Skeletal muscle satellite cell (primary cell): ENCODE results near the gene AHNAK2.
"Not testable (repeated sequence)": the region's sequence is repeated elsewhere in the genome, so short reads cannot be mapped to it uniquely, and the experiment has no call there.

Source experiments
- H3K27me3 ChIP-seq: 2 replicates; pipeline ENCODE4 v1.7.0; 2013; ENCODE audit warnings: low read length; ENCODE audit not compliant: control insufficient read depth, insufficient read depth
- H3K36me3 ChIP-seq: 2 replicates; pipeline ENCODE4 v1.7.0; 2013; ENCODE audit warnings: mild to moderate bottlenecking, control low read depth, low read length; ENCODE audit not compliant: insufficient read depth
- H3K4me1 ChIP-seq: 2 replicates; pipeline ENCODE4 v1.7.0; 2013; ENCODE audit warnings: low read length; ENCODE audit not compliant: control insufficient read depth, insufficient read depth
- H3K4me2 ChIP-seq: 2 replicates; pipeline ENCODE4 v1.7.0; 2013; ENCODE audit warnings: mild to moderate bottlenecking, low read length
- H3K4me3 ChIP-seq: 2 replicates; pipeline ENCODE4 v1.7.0; 2013; ENCODE audit warnings: low read length
- H3K9ac ChIP-seq: 2 replicates; pipeline ENCODE4 v1.7.0; 2013; ENCODE audit warnings: mild to moderate bottlenecking, low read depth, low read length, moderate library complexity
- H3K9me3 ChIP-seq: replicated peaks from 2 replicates; pipeline ENCODE4 v1.7.0; 2013; ENCODE audit warnings: mild to moderate bottlenecking, control low read depth, low read length

The AHNAK2 gene

DNA sequence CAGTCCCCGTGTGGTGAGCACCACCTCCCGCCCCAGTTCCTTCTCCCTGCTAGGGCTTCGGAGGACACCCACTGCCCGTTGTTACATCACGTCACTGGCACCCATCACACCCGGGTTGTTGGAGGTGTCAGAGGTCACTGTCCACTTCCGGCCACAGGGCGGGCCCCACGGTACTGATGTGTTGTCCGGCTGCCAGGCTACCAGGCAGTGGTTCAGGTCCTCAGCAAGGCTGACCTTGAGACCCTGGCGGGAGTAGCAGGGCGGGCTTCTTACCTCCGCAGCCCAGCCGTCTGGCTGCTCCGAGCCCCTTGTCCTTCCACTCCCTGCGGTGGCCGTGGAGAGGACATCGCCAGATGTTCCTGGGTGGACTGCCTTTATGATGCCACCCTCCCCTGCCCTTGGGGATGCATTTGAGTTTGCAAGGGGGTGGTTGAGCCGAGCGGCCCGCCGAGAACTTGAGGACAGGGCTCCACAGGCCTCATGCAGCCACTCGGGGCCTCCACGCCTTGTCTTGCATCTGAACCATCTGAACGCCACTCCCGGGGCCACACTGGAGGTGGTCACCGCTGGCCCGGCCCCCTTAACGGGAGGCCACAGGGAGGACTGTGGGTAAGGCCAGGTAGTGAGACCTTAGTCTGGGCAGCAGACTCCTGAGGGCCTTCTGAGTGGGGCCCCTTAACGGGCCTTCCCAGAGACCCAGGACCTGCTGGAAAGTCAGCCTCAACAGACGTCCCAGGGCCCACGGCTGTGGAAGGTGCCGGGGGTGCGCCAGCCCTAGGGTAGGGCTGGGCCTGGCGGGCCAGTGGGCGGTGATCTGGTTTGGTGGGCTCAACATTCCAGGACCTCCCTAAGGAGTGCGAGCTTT, 80.6 kb downstream of the AHNAK2 start:
- H3K27me3 ChIP-seq = peaks cover 6% of the 10 kb centered on the region
- no peaks in the 10 kb centered on the region for H3K4me1 ChIP-seq
- H3K9ac ChIP-seq = no peak overlapping the region

DNA sequence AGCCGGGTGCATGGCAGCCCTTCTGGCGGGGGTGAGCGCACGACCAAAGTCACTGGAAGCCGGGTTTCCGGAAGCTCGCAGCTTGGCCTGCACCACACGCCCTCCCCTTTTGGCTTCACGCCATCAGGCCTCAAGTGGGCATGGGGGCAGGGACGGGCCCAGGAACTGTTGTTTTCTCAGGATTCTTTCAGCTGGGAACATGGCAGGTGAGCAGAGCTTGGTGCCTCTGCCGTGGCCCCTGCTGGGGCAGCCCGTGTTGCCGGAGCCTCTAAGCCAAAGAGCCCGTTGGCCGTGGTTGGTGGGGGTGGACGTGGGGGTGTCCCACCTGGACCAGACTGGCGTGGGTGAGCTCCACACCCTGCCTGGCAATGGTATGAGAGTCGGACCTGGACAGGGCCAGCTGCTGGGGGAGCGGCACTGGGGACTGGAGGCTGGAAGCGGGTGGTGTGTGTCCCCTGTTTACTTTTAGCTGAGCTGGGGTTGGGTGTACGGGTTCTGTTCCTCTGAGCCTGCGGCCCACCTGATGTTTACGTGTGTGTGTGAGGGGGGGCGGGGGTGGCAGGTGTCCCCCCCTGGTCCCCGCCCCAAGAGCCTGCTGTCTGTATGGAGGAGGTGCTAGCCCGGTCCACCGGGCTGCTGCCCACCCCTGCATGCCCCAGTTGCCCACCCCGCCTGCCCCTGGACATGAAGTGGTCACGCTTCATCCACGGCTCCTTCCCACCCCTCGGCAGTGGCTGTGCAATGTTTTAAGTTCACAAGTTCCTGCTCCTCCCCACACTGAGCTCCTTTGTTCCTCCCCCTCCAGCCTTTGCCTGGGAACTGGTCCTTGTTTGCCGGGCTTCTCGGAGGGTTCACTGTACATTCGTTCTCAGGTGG, 82.2 kb downstream of the AHNAK2 start:
- H3K4me3 ChIP-seq = no peak overlapping the region
- H3K36me3 ChIP-seq = peaks cover 4% of the 10 kb centered on the region
- no peaks in the 10 kb centered on the region for H3K4me1 ChIP-seq

More for the DNA sequence above, 80.6 kb downstream of the AHNAK2 start:
- Histone ChIP-seq H3K36me3 (peaks cover 4% of the 10 kb centered on the region), H3K9me3 (no peaks in the 10 kb centered on the region), H3K4me3 (no peak overlapping the region), H3K4me2 (no peak overlapping the region)

DNA sequence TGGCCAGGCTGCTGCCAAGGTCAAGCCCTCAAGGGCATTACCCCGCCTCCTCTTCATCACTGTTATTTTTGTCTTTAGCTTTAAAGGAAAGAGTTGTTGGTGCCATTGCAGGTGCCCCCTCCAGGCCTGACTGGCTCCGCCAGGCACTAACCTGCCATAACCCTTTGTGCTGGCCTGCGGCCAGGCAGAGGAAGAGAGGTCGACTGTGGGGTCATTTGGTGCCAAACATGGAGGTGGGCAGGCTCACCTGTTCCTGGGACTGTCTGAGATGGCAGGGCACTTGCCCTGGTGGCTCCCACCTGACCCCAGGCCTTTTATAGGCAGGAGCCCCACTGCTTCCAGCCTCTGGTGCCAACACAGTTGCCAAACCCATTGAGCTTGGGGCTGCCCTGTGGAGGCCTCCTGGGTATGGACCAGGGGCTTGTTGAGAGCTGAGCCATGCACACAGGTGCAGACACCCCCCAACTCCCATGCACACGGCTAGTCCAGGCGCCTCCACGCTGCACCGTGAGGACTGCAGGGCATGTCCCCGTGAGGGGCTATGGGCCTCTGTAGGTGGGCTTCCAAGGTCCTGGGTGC, 82.9 kb downstream of the AHNAK2 start:
- Histone ChIP-seq H3K4me2 (no peak overlapping the region), H3K9ac (no peak overlapping the region), H3K4me1 (no peaks in the 10 kb centered on the region), H3K4me3 (no peak overlapping the region), H3K9me3 (no peaks in the 10 kb centered on the region), H3K27me3 (peaks cover 4% of the 10 kb centered on the region), H3K36me3 (peaks cover 4% of the 10 kb centered on the region)

More for the DNA sequence above, 82.2 kb downstream of the AHNAK2 start:
- Histone ChIP-seq H3K9ac (no peak overlapping the region), H3K9me3 (no peaks in the 10 kb centered on the region), H3K4me2 (no peak overlapping the region), H3K27me3 (peaks cover 6% of the 10 kb centered on the region)

DNA sequence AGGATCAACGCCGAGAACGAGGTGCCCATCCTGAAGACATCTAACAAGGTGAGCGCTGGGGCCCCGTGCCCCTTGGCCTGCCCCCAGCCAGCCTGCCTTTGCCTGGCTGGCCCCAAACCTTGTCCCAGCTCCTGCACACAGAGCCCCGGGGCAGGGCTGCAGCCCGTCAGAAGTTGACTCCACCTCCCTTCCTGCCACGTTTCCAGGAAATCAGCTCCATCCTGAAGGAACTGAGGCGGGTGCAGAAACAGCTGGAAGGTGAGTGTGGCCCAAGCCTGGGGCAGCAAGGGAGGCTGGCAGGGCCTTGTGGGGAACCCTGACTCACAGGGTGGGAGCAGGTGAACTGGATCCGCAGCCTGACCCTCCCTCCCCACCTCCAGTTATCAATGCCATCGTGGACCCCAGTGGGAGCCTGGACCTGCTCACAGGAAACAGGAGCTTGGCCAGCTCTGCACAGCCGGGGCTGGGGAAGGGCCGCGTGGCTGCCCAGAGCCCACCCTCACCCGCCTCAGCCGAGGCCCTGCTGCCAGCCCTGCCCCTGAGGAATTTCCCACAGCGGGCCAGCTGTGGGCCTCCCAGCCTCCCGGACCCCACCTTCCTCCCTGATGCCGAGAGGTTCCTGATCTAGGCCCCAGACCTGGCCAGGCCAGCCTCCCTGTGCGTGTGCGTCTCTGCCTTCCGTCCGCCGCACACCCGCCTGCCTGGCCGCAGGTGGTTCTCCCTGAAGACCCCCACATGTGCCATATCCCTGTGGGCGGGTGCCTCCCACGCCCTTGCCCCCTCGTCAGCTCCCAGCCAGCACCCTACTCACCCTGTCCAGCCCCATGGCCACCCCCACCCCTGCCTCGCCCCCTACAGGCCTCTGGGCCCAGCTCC, 83.6 kb downstream of the AHNAK2 start:
- H3K36me3 ChIP-seq = peaks cover 4% of the 10 kb centered on the region
- H3K27me3 ChIP-seq = no peaks in the 10 kb centered on the region
- no peaks in the 10 kb centered on the region for H3K9me3 ChIP-seq
- no peaks in the 10 kb centered on the region for H3K4me1 ChIP-seq
- H3K4me3 ChIP-seq = no peak overlapping the region
- no peak overlapping the region for H3K4me2 ChIP-seq
- H3K9ac ChIP-seq = no peak overlapping the region

DNA sequence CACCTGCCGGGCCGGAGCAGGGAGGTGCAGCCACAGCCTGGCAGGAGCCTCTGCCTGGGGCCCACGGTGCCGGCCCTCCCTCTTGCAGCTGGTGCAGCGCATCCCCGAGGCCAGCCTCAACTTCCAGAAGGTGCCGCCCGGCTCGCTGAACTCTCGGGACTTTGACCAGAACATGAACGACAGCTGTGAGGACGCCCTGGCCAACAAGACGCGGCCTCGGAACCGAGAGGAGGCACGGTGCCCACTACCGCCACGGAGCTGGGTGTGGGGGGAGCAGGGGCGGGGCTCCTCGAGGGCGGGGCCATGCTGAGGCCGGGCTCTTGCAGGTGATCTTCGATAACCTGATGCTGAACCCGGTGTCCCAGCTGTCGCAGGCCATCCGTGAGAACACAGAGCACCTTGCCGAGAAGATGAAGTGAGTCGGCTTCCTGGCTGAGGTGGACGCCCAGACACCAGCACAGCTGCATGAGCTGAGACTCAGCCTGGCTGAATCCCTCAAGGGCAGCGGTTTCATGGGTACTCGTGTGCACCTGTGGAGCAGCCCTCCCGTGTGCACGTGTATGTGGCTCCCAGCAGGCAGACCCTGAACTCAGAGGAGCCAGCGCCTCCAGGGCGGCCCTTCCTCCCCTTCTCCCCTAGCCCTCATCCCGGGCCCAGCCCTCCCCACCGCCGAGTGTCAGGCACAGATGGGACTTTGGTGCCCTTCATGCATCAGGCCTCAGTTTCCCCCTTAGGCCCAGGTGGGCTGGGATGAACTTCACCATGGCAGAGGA, 84.6 kb downstream of the AHNAK2 start:
- Histone ChIP-seq H3K27me3 (no peaks in the 10 kb centered on the region), H3K9me3 (no peaks in the 10 kb centered on the region), H3K9ac (no peak overlapping the region), H3K4me2 (no peak overlapping the region), H3K4me1 (no peaks in the 10 kb centered on the region), H3K36me3 (peaks cover 6% of the 10 kb centered on the region), H3K4me3 (no peak overlapping the region)

DNA sequence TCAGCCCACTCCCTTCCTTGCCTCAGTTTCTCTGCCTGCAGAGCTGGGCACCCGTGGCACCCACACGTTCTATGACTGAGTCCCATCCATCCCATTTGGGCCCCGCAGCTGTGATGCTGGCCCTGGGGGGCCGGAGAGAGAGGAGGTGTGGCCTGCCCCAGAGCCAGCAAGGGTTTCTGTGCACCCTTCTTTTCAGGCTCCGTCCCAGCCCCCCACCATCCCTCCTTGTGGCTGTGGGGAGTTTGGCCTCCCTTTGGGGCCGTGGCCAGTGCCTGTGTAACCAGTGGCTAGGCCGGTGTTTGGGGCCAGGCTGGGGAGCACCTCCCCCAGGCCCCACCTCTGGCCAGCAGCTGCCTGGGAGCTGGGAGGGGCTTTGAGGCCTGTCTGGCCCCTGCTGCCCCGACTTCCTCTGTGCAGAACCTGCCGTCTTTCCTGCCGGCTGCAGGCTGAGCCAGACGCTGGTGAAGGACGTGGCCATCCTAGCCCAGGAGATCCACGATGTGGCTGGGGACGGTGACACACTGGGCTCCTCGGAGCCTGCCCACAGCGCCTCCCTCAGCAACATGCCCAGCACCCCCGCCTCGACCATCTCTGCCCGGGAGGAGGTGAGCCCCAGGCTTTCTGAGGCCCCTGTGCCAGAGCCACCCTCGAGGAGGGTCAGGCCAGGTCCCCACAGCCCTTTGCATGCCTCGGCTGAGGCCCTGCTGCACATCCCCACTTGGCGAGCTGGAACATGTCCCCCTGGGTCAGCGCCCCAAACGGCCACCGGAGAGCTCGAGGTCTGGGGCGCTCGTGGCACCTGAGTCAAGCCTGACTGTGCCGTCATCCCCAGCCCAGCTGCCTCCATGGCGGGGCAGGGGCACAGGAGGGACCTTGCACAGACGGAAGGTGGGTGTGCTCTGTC, 85.4 kb downstream of the AHNAK2 start:
- Histone ChIP-seq H3K9ac (no peak overlapping the region), H3K4me3 (no peak overlapping the region), H3K36me3 (peaks cover 14% of the 10 kb centered on the region), H3K4me2 (no peak overlapping the region), H3K9me3 (no peaks in the 10 kb centered on the region), H3K27me3 (no peaks in the 10 kb centered on the region), H3K4me1 (no peaks in the 10 kb centered on the region)

DNA sequence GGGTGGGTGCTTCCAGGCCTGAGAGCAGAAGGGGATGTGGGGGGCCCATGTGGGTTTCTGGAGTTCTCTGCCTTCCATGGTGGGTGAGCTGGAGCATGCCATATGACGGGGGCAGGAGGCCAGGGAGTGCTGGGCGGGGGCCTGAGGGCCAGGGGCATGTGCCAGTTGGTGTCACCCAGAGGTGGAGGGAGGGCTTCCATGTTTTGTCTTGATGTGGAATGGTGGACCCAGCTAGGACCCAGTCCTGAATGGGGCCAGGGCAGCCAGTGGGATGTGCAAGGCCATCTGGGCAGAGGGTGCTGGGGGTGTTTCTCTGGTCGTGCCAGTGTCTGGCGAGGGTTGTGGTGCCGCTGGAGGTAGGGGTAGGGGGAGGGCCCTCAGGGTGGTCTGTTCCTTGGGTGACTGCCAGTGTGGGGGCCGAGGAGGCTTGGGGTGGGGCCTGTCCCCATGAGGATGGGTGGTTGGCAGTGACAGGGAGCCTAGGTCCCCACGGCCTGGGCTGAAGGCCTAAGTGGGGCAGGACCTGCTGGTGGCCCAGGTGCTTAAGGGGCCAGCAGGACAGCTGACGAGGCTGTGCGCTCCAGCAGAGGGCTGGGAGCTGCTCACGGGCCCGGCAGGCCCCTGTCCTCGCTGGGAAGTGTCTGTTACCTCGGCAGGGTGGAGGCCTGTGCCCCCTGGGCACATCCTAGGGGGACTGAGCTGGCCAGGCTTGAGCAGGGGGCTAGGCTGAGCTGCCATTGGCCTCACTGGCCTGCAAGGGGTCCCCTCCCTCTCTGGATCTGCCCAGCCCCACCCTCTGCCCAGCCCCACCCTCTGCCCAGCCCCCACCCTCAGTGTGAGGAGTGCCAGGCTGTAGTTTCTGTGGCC, 86.3 kb downstream of the AHNAK2 start:
- no peak overlapping the region for H3K9ac ChIP-seq
- H3K4me1 ChIP-seq = no peaks in the 10 kb centered on the region
- no peaks in the 10 kb centered on the region for H3K9me3 ChIP-seq
- no peak overlapping the region for H3K4me3 ChIP-seq
- peaks cover 21% of the 10 kb centered on the region for H3K36me3 ChIP-seq
- no peaks in the 10 kb centered on the region for H3K27me3 ChIP-seq
- no peak overlapping the region for H3K4me2 ChIP-seq

DNA sequence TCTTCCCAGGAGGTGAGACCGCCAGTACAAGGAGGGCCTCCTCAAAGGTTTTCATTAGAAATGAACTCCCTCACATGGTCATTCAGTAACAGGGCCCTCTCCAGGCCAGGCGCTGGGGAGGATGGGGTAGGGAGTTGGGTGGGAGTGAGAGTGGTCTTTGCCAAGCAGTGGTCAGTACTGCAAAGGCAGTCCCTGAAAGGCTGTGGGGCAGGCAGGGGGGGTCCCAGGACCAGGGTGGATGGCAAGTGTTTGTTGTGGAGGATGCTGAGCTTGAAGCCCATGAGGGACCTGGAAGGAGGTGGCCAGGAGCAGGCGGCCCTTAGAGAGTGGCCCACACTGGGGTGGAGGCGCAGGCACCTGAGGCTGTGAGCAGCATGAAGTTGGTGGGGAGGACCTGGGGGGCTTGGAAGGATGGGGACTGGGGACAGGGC, 87.0 kb downstream of the AHNAK2 start:
- Histone ChIP-seq H3K4me3 (no peak overlapping the region), H3K9me3 (no peaks in the 10 kb centered on the region), H3K4me2 (no peak overlapping the region), H3K9ac (no peak overlapping the region), H3K36me3 (peaks cover 26% of the 10 kb centered on the region), H3K27me3 (no peaks in the 10 kb centered on the region), H3K4me1 (no peaks in the 10 kb centered on the region)

DNA sequence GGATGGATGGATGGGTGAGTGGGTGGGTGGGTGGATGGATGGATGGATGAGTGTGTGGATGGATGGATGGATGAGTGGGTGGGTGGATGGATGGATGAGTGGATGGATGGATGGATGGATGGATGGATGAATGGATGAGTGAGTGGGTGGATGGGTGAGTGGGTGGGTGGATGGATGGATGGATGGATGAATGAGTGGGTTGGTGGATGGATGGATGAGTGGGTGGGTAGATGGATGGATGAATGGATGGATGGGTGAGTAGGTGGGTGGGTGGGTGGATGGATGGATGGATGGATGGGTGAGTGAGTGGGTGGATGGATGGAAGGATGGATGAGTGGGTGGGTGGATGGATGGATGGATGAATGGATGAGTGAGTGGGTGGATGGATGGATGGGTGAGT, 87.9 kb downstream of the AHNAK2 start:
- H3K9ac ChIP-seq, H3K9me3 ChIP-seq, H3K4me2 ChIP-seq, H3K4me3 ChIP-seq, H3K27me3 ChIP-seq, H3K4me1 ChIP-seq: not testable (repeated sequence)
- H3K36me3 ChIP-seq = peaks cover 34% of the 10 kb centered on the region
